GM23338 (cell line): ENCODE results near the gene VENTX. TPM values are rescaled to one million over a fixed set of nuclear protein-coding genes. Genes with fewer than 3 reads are reported as not detected.

ENCODE experiments used
- ATAC-seq: fragments of 200-7000 bp; cut with Tn5 transposase; 3 replicates; pipeline ENCODE4 v1.9.1; 2020
- DNase-seq: peaks from one replicate; pipeline ENCODE4 v3.0.0-alpha.2; 2015; ENCODE audit warnings: low spot score
- H2AFZ ChIP-seq: fragments of 200-600 bp; sonication (generic); 2 replicates; pipeline ENCODE4 v1.8.0; 2016; ENCODE audit warnings: antibody characterized with exemption, mild to moderate bottlenecking, moderate library complexity
- H3F3A ChIP-seq: fragments of 200-600 bp; sonication (generic); replicated peaks from 2 replicates; pipeline ENCODE4 v1.8.0; 2017; ENCODE audit warnings: antibody characterized with exemption, mixed run types, low read depth
- H3K27ac ChIP-seq: fragments of 200-600 bp; sonication (generic); 2 replicates; pipeline ENCODE4 v1.6.1; 2016; ENCODE audit warnings: low read depth
- H3K27me3 ChIP-seq: fragments of 200-600 bp; sonication (generic); 2 replicates; pipeline ENCODE4 v1.8.0; 2016; ENCODE audit warnings: mild to moderate bottlenecking, mixed run types, moderate library complexity; ENCODE audit not compliant: insufficient read depth
- H3K36me3 ChIP-seq: fragments of 200-600 bp; sonication (generic); 2 replicates; pipeline ENCODE4 v1.8.0; 2016; ENCODE audit warnings: mild to moderate bottlenecking; ENCODE audit not compliant: insufficient read depth
- H3K4me1 ChIP-seq: fragments of 200-600 bp; sonication (generic); 2 replicates; pipeline ENCODE4 v1.8.0; 2016; ENCODE audit warnings: mild to moderate bottlenecking, moderate library complexity; ENCODE audit not compliant: insufficient read depth
- H3K4me2 ChIP-seq: fragments of 200-600 bp; sonication (generic); 2 replicates; pipeline ENCODE4 v1.7.1; 2017; ENCODE audit warnings: mixed run types
- H3K4me3 ChIP-seq: fragments of 200-600 bp; sonication (generic); 2 replicates; pipeline ENCODE4 v1.6.1; 2016; ENCODE audit warnings: mixed run types
- H3K79me2 ChIP-seq: fragments of 200-600 bp; sonication (generic); replicated peaks from 2 replicates; pipeline ENCODE4 v1.8.0; 2017; ENCODE audit warnings: mild to moderate bottlenecking; ENCODE audit not compliant: insufficient read depth
- H3K9me2 ChIP-seq: fragments of 200-600 bp; sonication (generic); 2 replicates; pipeline ENCODE4 v1.8.0; 2017; ENCODE audit not compliant: insufficient read depth
- H4K20me1 ChIP-seq: fragments of 200-600 bp; sonication (generic); replicated peaks from 2 replicates; pipeline ENCODE4 v1.8.0; 2017; ENCODE audit warnings: mild to moderate bottlenecking; ENCODE audit not compliant: insufficient read depth
- H3K27ac Mint-ChIP-seq: 2 replicates; pipeline ENCODE4 v1.8.0; 2020; ENCODE audit warnings: inconsistent platforms, mild to moderate bottlenecking, moderate library complexity, mixed read lengths
- H3K27me3 Mint-ChIP-seq: 3 replicates; pipeline ENCODE4 v1.8.0; 2022; ENCODE audit warnings: low read depth, mild to moderate bottlenecking, moderate library complexity, mixed read lengths, inconsistent platforms; ENCODE audit not compliant: insufficient read depth, poor library complexity
- H3K36me3 Mint-ChIP-seq: 3 replicates; pipeline ENCODE4 v1.8.0; 2021; ENCODE audit warnings: low read depth, mild to moderate bottlenecking, inconsistent platforms, moderate library complexity, mixed read lengths
- H3K4me1 Mint-ChIP-seq: 3 replicates; pipeline ENCODE4 v1.8.0; 2020; ENCODE audit warnings: mild to moderate bottlenecking, inconsistent platforms, mixed read lengths
- H3K4me3 Mint-ChIP-seq: 3 replicates; pipeline ENCODE4 v1.8.0; 2021; ENCODE audit warnings: moderate library complexity, mild to moderate bottlenecking, inconsistent platforms, mixed read lengths
- H3K9me3 Mint-ChIP-seq: 3 replicates; pipeline ENCODE4 v1.8.0; 2020; ENCODE audit warnings: moderate library complexity, mild to moderate bottlenecking, inconsistent platforms, mixed read lengths
- CREB1 ChIP-seq: fragments of 250-450 bp; sonication (Bioruptor Pico); IDR thresholded peaks from 2 replicates; pipeline ENCODE4 v1.5.0; 2020; ENCODE audit warnings: low read depth, mild to moderate bottlenecking, moderate library complexity
- CTCF ChIP-seq, 2 experiments: fragments of 200-600 bp in 1 of 2; sonication (generic) in 1 of 2; conservative IDR thresholded peaks; 2 replicates each; pipeline versions ENCODE4 v1.5.1 to v1.6.1; 2016 to 2017; ENCODE audit warnings: antibody characterized with exemption in 2 of 2, low read depth in 2 of 2, mild to moderate bottlenecking in 2 of 2, moderate library complexity in 1 of 2
- EZH2 ChIP-seq: fragments of 200-600 bp; sonication (generic); IDR thresholded peaks from one replicate; pipeline ENCODE4 v1.8.0; 2017; ENCODE audit warnings: antibody characterized with exemption, mild to moderate bottlenecking, low read depth; ENCODE audit not compliant: unreplicated experiment
- EZH2phosphoT487 ChIP-seq: fragments of 200-600 bp; sonication (generic); IDR thresholded peaks from one replicate; pipeline ENCODE4 v1.8.1; 2018; ENCODE audit warnings: antibody characterized with exemption; ENCODE audit not compliant: unreplicated experiment
- JUNB ChIP-seq: IDR thresholded peaks from one replicate; pipeline ENCODE4 v1.6.1; 2016; ENCODE audit warnings: antibody characterized with exemption; ENCODE audit not compliant: unreplicated experiment
- NANOG ChIP-seq: IDR thresholded peaks from 2 replicates; pipeline ENCODE4 v1.6.1; 2016; ENCODE audit warnings: antibody characterized with exemption, borderline replicate concordance
- REST ChIP-seq: IDR thresholded peaks from one replicate; pipeline ENCODE4 v1.6.1; 2018; ENCODE audit warnings: antibody characterized with exemption; ENCODE audit not compliant: unreplicated experiment
- STAT1 ChIP-seq: IDR thresholded peaks from one replicate; pipeline ENCODE4 v1.6.1; 2016; ENCODE audit warnings: antibody characterized with exemption; ENCODE audit not compliant: unreplicated experiment
- ZNF114 ChIP-seq: fragments of 250-450 bp; sonication (Bioruptor Pico); IDR thresholded peaks from 2 replicates; pipeline ENCODE4 v1.5.0; 2020; ENCODE audit warnings: mild to moderate bottlenecking, moderate library complexity
- polyA plus RNA-seq: library from polyadenylated mRNA; unstranded; fragments of >200 nt; fragmentation: Nextera tagmentation; extraction: Ambion mirVana; gene quantifications from 2 replicates; pipeline ENCODE4 v1.2.1, GENCODE V29; 2016
- total RNA-seq: library from RNA; depleted of rRNA; stranded (reverse); fragments of >200 nt; shearing (Covaris generic); gene quantifications from 2 replicates; pipeline ENCODE4 v1.2.3, GENCODE V29; 2014

The VENTX gene
- total and polyA plus RNA-seq, 2 experiments from 2014 or later: 4.8 to 8.1 TPM

DNA sequence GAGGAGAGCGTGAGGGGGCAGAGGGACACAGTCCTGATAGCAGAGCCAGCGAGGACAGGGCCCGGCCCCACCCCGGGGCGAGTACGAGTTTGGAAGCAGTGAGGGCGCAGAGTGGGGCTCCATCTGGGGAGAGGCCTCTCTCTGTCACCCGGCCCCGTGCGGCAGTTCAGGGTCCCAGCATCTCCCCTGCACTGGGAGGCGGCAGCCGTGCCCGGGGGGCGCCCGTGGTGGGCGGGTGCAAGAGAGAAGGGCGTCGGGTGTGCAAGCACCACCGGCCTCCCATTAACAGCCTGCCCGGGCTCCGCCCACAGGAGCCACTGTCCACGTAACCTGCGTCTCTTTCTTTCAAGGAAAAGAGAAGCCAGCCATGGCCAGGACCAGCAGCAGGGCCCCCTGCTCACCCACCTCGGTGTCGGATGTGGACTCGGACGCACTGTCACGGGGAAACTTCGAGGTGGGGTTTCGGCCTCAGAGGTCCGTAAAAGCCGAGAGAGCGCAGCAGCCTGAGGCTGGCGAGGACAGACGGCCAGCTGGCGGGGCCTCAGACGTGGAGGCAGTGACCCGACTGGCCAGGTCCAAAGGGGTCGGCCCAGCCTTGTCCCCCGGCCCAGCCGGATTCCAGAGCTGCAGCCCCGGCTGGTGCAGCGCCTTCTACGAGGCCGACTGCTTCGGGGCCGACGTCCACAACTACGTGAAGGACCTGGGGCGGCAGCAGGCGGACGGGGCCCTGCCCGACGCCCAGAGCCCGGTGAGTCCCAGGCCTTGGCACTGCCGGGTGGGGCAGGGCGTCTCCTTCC is 36.3 kb upstream of the VENTX start:
- ATAC-seq (no peak), DNase-seq (no peak)
- no peaks in the 10 kb centered on the region for H3K4me1 Mint-ChIP-seq
- no peaks in the 10 kb centered on the region for H3K4me1 ChIP-seq
- H3K4me3 Mint-ChIP-seq: no peak overlapping the region
- H3K9me2 ChIP-seq: no peaks in the 10 kb centered on the region
- no peaks in the 10 kb centered on the region for H3F3A ChIP-seq
- H2AFZ ChIP-seq: no peak overlapping the region
- H3K27me3 ChIP-seq: no peaks in the 10 kb centered on the region
- no peak overlapping the region for H3K27ac ChIP-seq
- H3K4me3 ChIP-seq: no peak overlapping the region
- no peaks in the 10 kb centered on the region for H3K36me3 Mint-ChIP-seq
- H3K27me3 Mint-ChIP-seq: peaks cover 4% of the 10 kb centered on the region
- no peak overlapping the region for H3K4me2 ChIP-seq
- H3K9me3 Mint-ChIP-seq: no peaks in the 10 kb centered on the region
- H4K20me1 ChIP-seq: no peaks in the 10 kb centered on the region
- no peaks in the 10 kb centered on the region for H3K79me2 ChIP-seq
- no peak overlapping the region for H3K27ac Mint-ChIP-seq
- no peaks in the 10 kb centered on the region for H3K36me3 ChIP-seq
- TF ChIP-seq EZH2phosphoT487 (no peak), STAT1 (no peak), NANOG (no peak), EZH2 (no peak), JUNB (no peak), REST (no peak), ZNF114 (CRISPR knock-in tag) (no peak), CTCF (conservative IDR thresholded peaks at IDR 0.05; ENCODE audit: low read depth in 2 of 2) (no peak), CREB1 (CRISPR knock-in tag) (no peak)
